ENCODE measurements around the gene RPL38.
A peak's percentile ranks its signal among the peaks of the same experiment; 100 is the strongest.

Gene RPL38

GRCh38 chr17:74196541-74197317 lies 6.7 kb upstream of the RPL38 start (continued):
- TF ChIP-seq ZBTB6 (tag by site-specific recombination; IDR thresholded peaks at IDR 0.05) (no peak), ZFP37 (tag by site-specific recombination; IDR thresholded peaks at IDR 0.05) (no peak), ZNF624 (tag by site-specific recombination; IDR thresholded peaks at IDR 0.05) (no peak), ZNF174 (tag by site-specific recombination; IDR thresholded peaks at IDR 0.05) (no peak), SETDB1 (IDR thresholded peaks at IDR 0.05; ENCODE audit: insufficient read length, low read length) (no peak), GLIS1 (tag by site-specific recombination; IDR thresholded peaks at IDR 0.05) (peak; percentile 57; the same call in 1 of the 2 replicates), ZNF571 (tag by site-specific recombination; IDR thresholded peaks at IDR 0.05) (no peak), ZNF433 (tag by site-specific recombination; IDR thresholded peaks at IDR 0.05; ENCODE audit: low read depth) (no peak), PRDM6 (tag by site-specific recombination; IDR thresholded peaks at IDR 0.05) (no peak), HOXC10 (CRISPR knock-in tag; IDR thresholded peaks at IDR 0.05) (no peak), ZNF426 (tag by site-specific recombination; IDR thresholded peaks at IDR 0.05) (no peak), ZFP69B (tag by site-specific recombination; IDR thresholded peaks at IDR 0.05) (no peak), KLF16 (tag by site-specific recombination; IDR thresholded peaks at IDR 0.05) (no peak), YY2 (tag by site-specific recombination; IDR thresholded peaks at IDR 0.05) (no peak), ZNF747 (tag by site-specific recombination; IDR thresholded peaks at IDR 0.05) (no peak), SP3 (tag by site-specific recombination; IDR thresholded peaks at IDR 0.05) (no peak), ZNF121 (tag by site-specific recombination; IDR thresholded peaks at IDR 0.05) (no peak), ZNF600 (tag by site-specific recombination; IDR thresholded peaks at IDR 0.05) (no peak), ZNF558 (tag by site-specific recombination; IDR thresholded peaks at IDR 0.05) (no peak), ZNF394 (tag by site-specific recombination; IDR thresholded peaks at IDR 0.05; ENCODE audit: borderline replicate concordance) (no peak), ZNF843 (tag by site-specific recombination; IDR thresholded peaks at IDR 0.05) (no peak), IKZF3 (tag by site-specific recombination; IDR thresholded peaks at IDR 0.05) (no peak), ZNF148 (tag by site-specific recombination; IDR thresholded peaks at IDR 0.05; ENCODE audit: borderline replicate concordance) (no peak), TCF7L2 (IDR thresholded peaks at IDR 0.05; ENCODE audit: borderline replicate concordance, low read depth, low read length) (no peak), ZSCAN30 (tag by site-specific recombination; IDR thresholded peaks at IDR 0.05) (no peak), BCL11B (tag by site-specific recombination; IDR thresholded peaks at IDR 0.05; ENCODE audit: low read depth) (no peak), ZNF621 (tag by site-specific recombination; IDR thresholded peaks at IDR 0.05) (no peak), PRDM10 (tag by site-specific recombination; IDR thresholded peaks at IDR 0.05) (no peak), KLF1 (tag by site-specific recombination; IDR thresholded peaks at IDR 0.05) (peak; percentile 100), ZNF26 (tag by site-specific recombination; IDR thresholded peaks at IDR 0.05) (no peak), ZNF302 (tag by site-specific recombination; IDR thresholded peaks at IDR 0.05; ENCODE audit: low read depth) (no peak)

Data from HEK293 (cell line).